Measurements from ENCODE around the gene MON2. TPM values are rescaled to one million over a fixed set of nuclear protein-coding genes. Genes with fewer than 3 reads are reported as not detected.

MON2 gene
- total RNA-seq, 2 donors from 2014 or later = 99.4 to 129 TPM

DNA sequence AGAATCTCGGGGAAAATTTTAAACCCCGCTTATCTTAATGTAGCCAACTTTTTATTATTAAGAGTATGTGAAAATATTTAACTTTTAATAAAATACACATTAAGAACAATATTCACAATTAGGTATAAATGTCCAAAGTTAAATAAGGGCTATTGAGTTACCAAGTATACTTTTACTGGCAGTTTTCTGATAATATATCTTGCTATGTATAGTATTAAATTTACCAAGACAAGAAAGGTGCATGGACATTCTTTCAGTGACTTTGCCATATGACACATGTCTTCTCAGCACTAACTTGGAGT lies 115.4 kb downstream of the MON2 start:
- no peak for TF ChIP-seq CTCF (IDR thresholded peaks at IDR 0.05)
- no peak for TF ChIP-seq POLR2A (IDR thresholded peaks at IDR 0.05)
- H3K4me3 ChIP-seq = no peak overlapping the region
- H3K27me3 ChIP-seq = no peaks in the 10 kb centered on the region
- DNase-seq = no peak
- no peak overlapping the region for H3K27ac ChIP-seq
- no peaks in the 10 kb centered on the region for H3K36me3 ChIP-seq (replicated peaks in 1 of 2; ENCODE audit: insufficient read depth in 1 of 2, low read depth in 2 of 2)
- no peaks in the 10 kb centered on the region for H3K4me1 ChIP-seq
- no peak for ATAC-seq
- WGBS, 2 donors = 11 to 16% methylated on average over 2 of the region's 2 CpGs
- intact Hi-C loops (cut with DNase I) = loop anchor here (5.0 kb wide), 1 partner anchor 215 kb away; no protein-coding TSS in a partner anchor
- no peaks in the 10 kb centered on the region for H3K9me3 ChIP-seq

DNA sequence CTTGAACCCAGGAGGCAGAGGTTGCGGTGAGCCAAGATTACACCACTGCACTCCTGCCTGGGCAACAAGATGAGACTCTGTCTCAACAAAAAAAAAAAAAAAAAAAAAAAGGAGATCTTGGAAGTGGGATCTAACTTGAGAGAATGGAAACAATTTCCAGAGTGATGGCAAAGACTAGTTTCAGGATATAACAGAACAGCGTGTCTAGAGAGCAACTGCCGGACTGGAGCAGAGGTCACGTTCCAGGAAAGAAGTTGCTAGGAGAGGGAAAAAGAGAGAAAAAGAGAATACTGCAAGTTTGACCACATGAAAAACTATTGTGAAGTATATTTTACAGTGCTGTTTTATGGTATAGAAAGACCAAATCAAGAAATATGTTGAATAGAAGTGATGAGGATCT lies 118.0 kb downstream of the MON2 start:
- H3K27ac ChIP-seq = no peak overlapping the region
- H3K27me3 ChIP-seq = no peaks in the 10 kb centered on the region
- no peak overlapping the region for H3K4me3 ChIP-seq
- TF ChIP-seq CTCF (IDR thresholded peaks at IDR 0.05) (no peak), POLR2A (IDR thresholded peaks at IDR 0.05) (no peak)
- no peak for DNase-seq
- H3K9me3 ChIP-seq = no peaks in the 10 kb centered on the region
- intact Hi-C loops (cut with DNase I) = loop anchor here (5.0 kb wide), 1 partner anchor 213 kb away; no protein-coding TSS in a partner anchor
- H3K36me3 ChIP-seq (replicated peaks in 1 of 2; ENCODE audit: insufficient read depth in 1 of 2, low read depth in 2 of 2) = peaks cover 5 to 8% of the 10 kb centered on the region in 2 donors
- no peak for ATAC-seq
- H3K4me1 ChIP-seq = no peaks in the 10 kb centered on the region
- WGBS, 2 donors = 94% methylated on average over 4 of the region's 4 CpGs

GRCh38 chr12:62586850-62587249 lies 120.2 kb downstream of the MON2 start:
- 90 to 97% methylated on average over 2 of the region's 2 CpGs for WGBS, 2 donors
- intact Hi-C loops (cut with DNase I) = no loop called here
- no peak for DNase-seq
- H3K36me3 ChIP-seq (replicated peaks in 1 of 2; ENCODE audit: insufficient read depth in 1 of 2, low read depth in 2 of 2) = peaks cover 5 to 8% of the 10 kb centered on the region in 2 donors
- no peaks in the 10 kb centered on the region for H3K9me3 ChIP-seq
- TF ChIP-seq POLR2A (IDR thresholded peaks at IDR 0.05) (no peak), CTCF (IDR thresholded peaks at IDR 0.05) (no peak)
- no peaks in the 10 kb centered on the region for H3K4me1 ChIP-seq
- ATAC-seq = no peak
- H3K27ac ChIP-seq = no peak overlapping the region
- H3K27me3 ChIP-seq = no peaks in the 10 kb centered on the region
- H3K4me3 ChIP-seq = no peak overlapping the region

DNA sequence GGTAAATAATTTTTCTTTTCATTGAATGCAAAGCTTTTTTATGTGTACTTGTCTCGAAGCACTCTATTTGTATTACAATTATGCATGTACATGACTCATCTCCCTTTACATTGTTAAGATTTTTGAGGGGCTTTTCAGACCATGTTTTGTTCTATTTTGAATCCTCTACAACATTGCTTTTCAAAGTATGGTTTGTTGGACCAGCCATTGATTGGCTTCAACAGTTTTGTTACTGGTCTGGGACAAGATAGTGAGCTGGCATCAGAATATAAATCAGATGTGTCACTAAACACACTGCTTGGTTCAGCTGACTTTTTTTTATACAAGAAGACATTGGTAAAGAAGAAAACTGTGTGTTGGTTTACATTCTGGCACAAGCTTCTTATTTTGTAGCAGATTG lies 122.3 kb downstream of the MON2 start:
- no peaks in the 10 kb centered on the region for H3K9me3 ChIP-seq
- no peak for ATAC-seq
- intact Hi-C loops (cut with DNase I) = no loop called here
- WGBS, 2 donors = 96 to 97% methylated on average over 1 of the region's 1 CpG
- no peaks in the 10 kb centered on the region for H3K4me1 ChIP-seq
- H3K27ac ChIP-seq = no peak overlapping the region
- H3K4me3 ChIP-seq = no peak overlapping the region
- DNase-seq = no peak
- no peaks in the 10 kb centered on the region for H3K27me3 ChIP-seq
- TF ChIP-seq CTCF (IDR thresholded peaks at IDR 0.05) = no peak
- TF ChIP-seq POLR2A (IDR thresholded peaks at IDR 0.05) = no peak
- peaks cover 6 to 8% of the 10 kb centered on the region in 2 donors for H3K36me3 ChIP-seq (replicated peaks in 1 of 2; ENCODE audit: insufficient read depth in 1 of 2, low read depth in 2 of 2)

GRCh38 chr12:62597253-62597652 lies 130.6 kb downstream of the MON2 start:
- DNase-seq (no peak), ATAC-seq (no peak)
- Histone ChIP-seq H3K4me1 (peaks cover 7% of the 10 kb centered on the region), H3K4me3 (no peak overlapping the region), H3K27me3 (no peaks in the 10 kb centered on the region), H3K36me3 (replicated peaks in 1 of 2; ENCODE audit: insufficient read depth in 1 of 2, low read depth in 2 of 2) (peaks cover 0 to 2% of the 10 kb centered on the region in 2 donors), H3K9me3 (no peaks in the 10 kb centered on the region), H3K27ac (no peak overlapping the region)
- 94 to 98% methylated on average over 3 of the region's 3 CpGs for WGBS, 2 donors
- TF ChIP-seq CTCF (IDR thresholded peaks at IDR 0.05) (no peak), POLR2A (IDR thresholded peaks at IDR 0.05) (no peak)
- intact Hi-C loops (cut with DNase I) = no loop called here

Data from body of pancreas (tissue), 4 donors.